ENCODE results near the gene IL6.

DNA sequence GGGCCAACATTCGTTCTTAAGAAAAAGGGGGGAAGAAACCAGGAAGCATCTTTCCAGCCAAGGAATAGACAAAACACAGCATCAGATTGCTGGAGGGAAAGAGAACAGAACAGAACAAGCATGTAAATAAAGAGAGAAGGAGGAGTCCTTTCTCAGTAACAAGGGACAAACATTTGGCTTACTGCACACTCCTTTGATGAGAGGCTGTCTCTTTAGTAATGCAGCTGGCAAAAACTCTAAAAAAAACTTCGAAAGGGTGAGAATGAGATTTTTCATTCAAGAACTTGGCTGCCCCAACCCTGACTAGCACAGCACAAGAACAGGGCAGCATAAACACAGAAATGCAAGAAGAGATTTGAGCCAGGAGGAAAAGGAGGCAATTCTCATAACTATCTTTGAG is 38.9 kb upstream of the IL6 start:
- TF ChIP-seq, protein P1, sequence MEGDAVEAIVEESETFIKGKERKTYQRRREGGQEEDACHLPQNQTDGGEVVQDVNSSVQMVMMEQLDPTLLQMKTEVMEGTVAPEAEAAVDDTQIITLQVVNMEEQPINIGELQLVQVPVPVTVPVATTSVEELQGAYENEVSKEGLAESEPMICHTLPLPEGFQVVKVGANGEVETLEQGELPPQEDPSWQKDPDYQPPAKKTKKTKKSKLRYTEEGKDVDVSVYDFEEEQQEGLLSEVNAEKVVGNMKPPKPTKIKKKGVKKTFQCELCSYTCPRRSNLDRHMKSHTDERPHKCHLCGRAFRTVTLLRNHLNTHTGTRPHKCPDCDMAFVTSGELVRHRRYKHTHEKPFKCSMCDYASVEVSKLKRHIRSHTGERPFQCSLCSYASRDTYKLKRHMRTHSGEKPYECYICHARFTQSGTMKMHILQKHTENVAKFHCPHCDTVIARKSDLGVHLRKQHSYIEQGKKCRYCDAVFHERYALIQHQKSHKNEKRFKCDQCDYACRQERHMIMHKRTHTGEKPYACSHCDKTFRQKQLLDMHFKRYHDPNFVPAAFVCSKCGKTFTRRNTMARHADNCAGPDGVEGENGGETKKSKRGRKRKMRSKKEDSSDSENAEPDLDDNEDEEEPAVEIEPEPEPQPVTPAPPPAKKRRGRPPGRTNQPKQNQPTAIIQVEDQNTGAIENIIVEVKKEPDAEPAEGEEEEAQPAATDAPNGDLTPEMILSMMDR (CRISPR knock-in tag; IDR thresholded peaks at IDR 0.05) = no peak
- TF ChIP-seq TCF7L2 (IDR thresholded peaks at IDR 0.05; ENCODE audit: low read depth, low read length) (no peak), JUND (CRISPR knock-in tag; IDR thresholded peaks at IDR 0.05) (no peak), TAF1 (CRISPR knock-in tag; IDR thresholded peaks at IDR 0.05) (no peak), FOXJ3 (CRISPR knock-in tag; IDR thresholded peaks at IDR 0.05; ENCODE audit: borderline replicate concordance) (no peak), ZNF282 (IDR thresholded peaks at IDR 0.05; ENCODE audit: partially characterized antibody) (no peak), HDAC6 (IDR thresholded peaks at IDR 0.05; ENCODE audit: low read depth, low read length) (no peak), ZFYVE20 (CRISPR knock-in tag; IDR thresholded peaks at IDR 0.05; ENCODE audit: borderline replicate concordance, low read depth) (no peak)
- TF ChIP-seq, protein P2, sequence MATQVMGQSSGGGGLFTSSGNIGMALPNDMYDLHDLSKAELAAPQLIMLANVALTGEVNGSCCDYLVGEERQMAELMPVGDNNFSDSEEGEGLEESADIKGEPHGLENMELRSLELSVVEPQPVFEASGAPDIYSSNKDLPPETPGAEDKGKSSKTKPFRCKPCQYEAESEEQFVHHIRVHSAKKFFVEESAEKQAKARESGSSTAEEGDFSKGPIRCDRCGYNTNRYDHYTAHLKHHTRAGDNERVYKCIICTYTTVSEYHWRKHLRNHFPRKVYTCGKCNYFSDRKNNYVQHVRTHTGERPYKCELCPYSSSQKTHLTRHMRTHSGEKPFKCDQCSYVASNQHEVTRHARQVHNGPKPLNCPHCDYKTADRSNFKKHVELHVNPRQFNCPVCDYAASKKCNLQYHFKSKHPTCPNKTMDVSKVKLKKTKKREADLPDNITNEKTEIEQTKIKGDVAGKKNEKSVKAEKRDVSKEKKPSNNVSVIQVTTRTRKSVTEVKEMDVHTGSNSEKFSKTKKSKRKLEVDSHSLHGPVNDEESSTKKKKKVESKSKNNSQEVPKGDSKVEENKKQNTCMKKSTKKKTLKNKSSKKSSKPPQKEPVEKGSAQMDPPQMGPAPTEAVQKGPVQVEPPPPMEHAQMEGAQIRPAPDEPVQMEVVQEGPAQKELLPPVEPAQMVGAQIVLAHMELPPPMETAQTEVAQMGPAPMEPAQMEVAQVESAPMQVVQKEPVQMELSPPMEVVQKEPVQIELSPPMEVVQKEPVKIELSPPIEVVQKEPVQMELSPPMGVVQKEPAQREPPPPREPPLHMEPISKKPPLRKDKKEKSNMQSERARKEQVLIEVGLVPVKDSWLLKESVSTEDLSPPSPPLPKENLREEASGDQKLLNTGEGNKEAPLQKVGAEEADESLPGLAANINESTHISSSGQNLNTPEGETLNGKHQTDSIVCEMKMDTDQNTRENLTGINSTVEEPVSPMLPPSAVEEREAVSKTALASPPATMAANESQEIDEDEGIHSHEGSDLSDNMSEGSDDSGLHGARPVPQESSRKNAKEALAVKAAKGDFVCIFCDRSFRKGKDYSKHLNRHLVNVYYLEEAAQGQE (IDR thresholded peaks at IDR 0.05; ENCODE audit: borderline replicate concordance in 1 of 2, low read depth in 1 of 2, low read length in 2 of 2) = no peak
- TF ChIP-seq, protein P3, sequence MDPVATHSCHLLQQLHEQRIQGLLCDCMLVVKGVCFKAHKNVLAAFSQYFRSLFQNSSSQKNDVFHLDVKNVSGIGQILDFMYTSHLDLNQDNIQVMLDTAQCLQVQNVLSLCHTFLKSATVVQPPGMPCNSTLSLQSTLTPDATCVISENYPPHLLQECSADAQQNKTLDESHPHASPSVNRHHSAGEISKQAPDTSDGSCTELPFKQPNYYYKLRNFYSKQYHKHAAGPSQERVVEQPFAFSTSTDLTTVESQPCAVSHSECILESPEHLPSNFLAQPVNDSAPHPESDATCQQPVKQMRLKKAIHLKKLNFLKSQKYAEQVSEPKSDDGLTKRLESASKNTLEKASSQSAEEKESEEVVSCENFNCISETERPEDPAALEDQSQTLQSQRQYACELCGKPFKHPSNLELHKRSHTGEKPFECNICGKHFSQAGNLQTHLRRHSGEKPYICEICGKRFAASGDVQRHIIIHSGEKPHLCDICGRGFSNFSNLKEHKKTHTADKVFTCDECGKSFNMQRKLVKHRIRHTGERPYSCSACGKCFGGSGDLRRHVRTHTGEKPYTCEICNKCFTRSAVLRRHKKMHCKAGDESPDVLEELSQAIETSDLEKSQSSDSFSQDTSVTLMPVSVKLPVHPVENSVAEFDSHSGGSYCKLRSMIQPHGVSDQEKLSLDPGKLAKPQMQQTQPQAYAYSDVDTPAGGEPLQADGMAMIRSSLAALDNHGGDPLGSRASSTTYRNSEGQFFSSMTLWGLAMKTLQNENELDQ (CRISPR knock-in tag; IDR thresholded peaks at IDR 0.05; ENCODE audit: borderline replicate concordance) = no peak

All from HepG2 (cell line).